ENCODE data around the gene GZMB. TPM values are rescaled to one million over a fixed set of nuclear protein-coding genes. Genes with fewer than 3 reads are reported as not detected.

GZMB gene
- total RNA-seq, 1 donor from 2014 or later: not detected

- TF ChIP-seq EZH2phosphoT487 (IDR thresholded peaks at IDR 0.05) (no peak), EZH2 (IDR thresholded peaks at IDR 0.05) (no peak), CTCF (IDR thresholded peaks at IDR 0.05) (no peak)
- peaks cover 21% of the 10 kb centered on the region for H3K27me3 ChIP-seq
- H3F3A ChIP-seq (ENCODE audit: low read depth): no peaks in the 10 kb centered on the region
- no peak overlapping the region for H2AFZ ChIP-seq (replicated peaks)
- no peaks in the 10 kb centered on the region for H3K9me3 ChIP-seq (ENCODE audit: low read depth)
- H3K4me2 ChIP-seq: no peak overlapping the region
- H3K4me1 Mint-ChIP-seq: peaks cover 1% of the 10 kb centered on the region
- H3K4me3 ChIP-seq: no peak overlapping the region
- no peaks in the 10 kb centered on the region for H3K79me2 ChIP-seq (ENCODE audit: low read depth)
- no peaks in the 10 kb centered on the region for H3K9me3 Mint-ChIP-seq
- no peak overlapping the region for H3K27ac ChIP-seq
- no peaks in the 10 kb centered on the region for H3K36me3 ChIP-seq
- H4K20me1 ChIP-seq (ENCODE audit: low read depth): no peaks in the 10 kb centered on the region
- H3K36me3 Mint-ChIP-seq: no peaks in the 10 kb centered on the region
- no peak overlapping the region for H3K4me3 Mint-ChIP-seq
- no peaks in the 10 kb centered on the region for H3K4me1 ChIP-seq
- DNase-seq (ENCODE audit: low spot score): no peak
- H3K27ac Mint-ChIP-seq: no peak overlapping the region
- H3K27me3 Mint-ChIP-seq (ENCODE audit: insufficient read depth, low read depth): peaks cover 3% of the 10 kb centered on the region
- H3K9ac ChIP-seq: no peak overlapping the region
These were observed 39.7 kb upstream of the GZMB start for GRCh38 chr14:24673534-24674203.

- peaks cover 3% of the 10 kb centered on the region for H3K27me3 Mint-ChIP-seq (ENCODE audit: insufficient read depth, low read depth)
- TF ChIP-seq EZH2 (IDR thresholded peaks at IDR 0.05) (no peak), CTCF (IDR thresholded peaks at IDR 0.05) (no peak), EZH2phosphoT487 (IDR thresholded peaks at IDR 0.05) (no peak)
- no peaks in the 10 kb centered on the region for H3K9me3 Mint-ChIP-seq
- no peaks in the 10 kb centered on the region for H3K36me3 ChIP-seq
- H3K4me2 ChIP-seq: no peak overlapping the region
- H3K4me1 ChIP-seq: no peaks in the 10 kb centered on the region
- H3K79me2 ChIP-seq (ENCODE audit: low read depth): no peaks in the 10 kb centered on the region
- no peak overlapping the region for H2AFZ ChIP-seq (replicated peaks)
- H3K4me1 Mint-ChIP-seq: no peaks in the 10 kb centered on the region
- H3K9ac ChIP-seq: no peak overlapping the region
- H3K36me3 Mint-ChIP-seq: no peaks in the 10 kb centered on the region
- peaks cover 15% of the 10 kb centered on the region for H3K27me3 ChIP-seq
- DNase-seq (ENCODE audit: low spot score): no peak
- no peak overlapping the region for H3K4me3 Mint-ChIP-seq
- no peaks in the 10 kb centered on the region for H4K20me1 ChIP-seq (ENCODE audit: low read depth)
- H3K27ac Mint-ChIP-seq: no peak overlapping the region
- H3K4me3 ChIP-seq: no peak overlapping the region
- no peaks in the 10 kb centered on the region for H3F3A ChIP-seq (ENCODE audit: low read depth)
- H3K27ac ChIP-seq: no peak overlapping the region
- H3K9me3 ChIP-seq (ENCODE audit: low read depth): no peaks in the 10 kb centered on the region
These were observed 39.1 kb upstream of the GZMB start for GRCh38 chr14:24673059-24673458.

GRCh38 chr14:24670594-24670993, 36.6 kb upstream of the GZMB start:
- H3K4me2 ChIP-seq: no peak overlapping the region
- Mint-ChIP-seq H3K27ac (no peak overlapping the region), H3K4me3 (no peak overlapping the region), H3K4me1 (no peaks in the 10 kb centered on the region), H3K27me3 (ENCODE audit: insufficient read depth, low read depth) (peaks cover 3% of the 10 kb centered on the region), H3K9me3 (no peaks in the 10 kb centered on the region), H3K36me3 (no peaks in the 10 kb centered on the region)
- no peak overlapping the region for H3K27ac ChIP-seq
- no peak overlapping the region for H3K9ac ChIP-seq
- H3K9me3 ChIP-seq (ENCODE audit: low read depth): no peaks in the 10 kb centered on the region
- TF ChIP-seq EZH2phosphoT487 (IDR thresholded peaks at IDR 0.05) (no peak), CTCF (IDR thresholded peaks at IDR 0.05) (no peak), EZH2 (IDR thresholded peaks at IDR 0.05) (no peak)
- no peaks in the 10 kb centered on the region for H3F3A ChIP-seq (ENCODE audit: low read depth)
- H3K27me3 ChIP-seq: no peaks in the 10 kb centered on the region
- H3K4me3 ChIP-seq: no peak overlapping the region
- no peaks in the 10 kb centered on the region for H3K4me1 ChIP-seq
- no peaks in the 10 kb centered on the region for H3K36me3 ChIP-seq
- no peak overlapping the region for H2AFZ ChIP-seq (replicated peaks)
- no peak for DNase-seq (ENCODE audit: low spot score)
- H3K79me2 ChIP-seq (ENCODE audit: low read depth): no peaks in the 10 kb centered on the region
- no peaks in the 10 kb centered on the region for H4K20me1 ChIP-seq (ENCODE audit: low read depth)
